ENCODE data around the gene B4GAT1.

GRCh38 chr11:66327171-66328030 lies 20.0 kb downstream of the B4GAT1 start:
- TF ChIP-seq CTCF (IDR thresholded peaks at IDR 0.05; ENCODE audit: extremely low read depth in 1 of 2, insufficient read depth in 1 of 2, low read depth in 1 of 2, low read length in 2 of 2), result no peak
- no peak for TF ChIP-seq POLR2AphosphoS5 (IDR thresholded peaks at IDR 0.05; ENCODE audit: insufficient read depth, low read depth, low read length)
- no peak for TF ChIP-seq POLR2A (IDR thresholded peaks at IDR 0.05; ENCODE audit: low read depth, low read length)
- TF ChIP-seq MYC (IDR thresholded peaks at IDR 0.05; ENCODE audit: low read depth, low read length), result no peak
- TF ChIP-seq MAX (IDR thresholded peaks at IDR 0.05; ENCODE audit: insufficient read depth, insufficient read length), result no peak
